Ishikawa (cell line): Measurements from ENCODE around the gene NLGN4Y.

Source experiments
- CEBPB ChIP-seq: IDR thresholded peaks from 2 replicates; pipeline ENCODE4 v1.6.1; 2012
- CREB1 ChIP-seq: IDR thresholded peaks from 2 replicates; pipeline ENCODE4 v1.6.1; 2012; ENCODE audit warnings: low read depth
- EGR1 ChIP-seq: IDR thresholded peaks from 2 replicates; pipeline ENCODE4 v1.6.1; 2012
- EP300 ChIP-seq: IDR thresholded peaks from 2 replicates; pipeline ENCODE4 v1.6.1; 2012; ENCODE audit warnings: borderline replicate concordance
- FOXM1 ChIP-seq: IDR thresholded peaks from 2 replicates; pipeline ENCODE4 v1.6.1; 2012; ENCODE audit warnings: low read depth, borderline replicate concordance
- NFIC ChIP-seq: IDR thresholded peaks from 2 replicates; pipeline ENCODE4 v1.6.1; 2012
- RAD21 ChIP-seq: IDR thresholded peaks from 2 replicates; pipeline ENCODE4 v1.6.1; 2012; ENCODE audit warnings: low read depth
- REST ChIP-seq: IDR thresholded peaks from 2 replicates; pipeline ENCODE4 v1.6.1; 2012; ENCODE audit warnings: low read depth, mild to moderate bottlenecking
- TAF1 ChIP-seq: IDR thresholded peaks from 2 replicates; pipeline ENCODE4 v1.6.1; 2012; ENCODE audit warnings: low read depth, mild to moderate bottlenecking
- TCF12 ChIP-seq: IDR thresholded peaks from 2 replicates; pipeline ENCODE4 v1.6.1; 2012; ENCODE audit warnings: low read depth
- TEAD4 ChIP-seq: IDR thresholded peaks from 2 replicates; pipeline ENCODE4 v1.6.1; 2012
- USF1 ChIP-seq: IDR thresholded peaks from 2 replicates; pipeline ENCODE4 v1.6.1; 2012
- YY1 ChIP-seq: IDR thresholded peaks from 2 replicates; pipeline ENCODE4 v1.6.1; 2012; ENCODE audit warnings: low read depth
- ZBTB7A ChIP-seq: IDR thresholded peaks from 2 replicates; pipeline ENCODE4 v1.6.1; 2012; ENCODE audit warnings: low read depth
- TF ChIP-seq, protein P1 (sequence below): IDR thresholded peaks from 2 replicates; pipeline ENCODE4 v1.6.1; 2012

NLGN4Y gene

DNA sequence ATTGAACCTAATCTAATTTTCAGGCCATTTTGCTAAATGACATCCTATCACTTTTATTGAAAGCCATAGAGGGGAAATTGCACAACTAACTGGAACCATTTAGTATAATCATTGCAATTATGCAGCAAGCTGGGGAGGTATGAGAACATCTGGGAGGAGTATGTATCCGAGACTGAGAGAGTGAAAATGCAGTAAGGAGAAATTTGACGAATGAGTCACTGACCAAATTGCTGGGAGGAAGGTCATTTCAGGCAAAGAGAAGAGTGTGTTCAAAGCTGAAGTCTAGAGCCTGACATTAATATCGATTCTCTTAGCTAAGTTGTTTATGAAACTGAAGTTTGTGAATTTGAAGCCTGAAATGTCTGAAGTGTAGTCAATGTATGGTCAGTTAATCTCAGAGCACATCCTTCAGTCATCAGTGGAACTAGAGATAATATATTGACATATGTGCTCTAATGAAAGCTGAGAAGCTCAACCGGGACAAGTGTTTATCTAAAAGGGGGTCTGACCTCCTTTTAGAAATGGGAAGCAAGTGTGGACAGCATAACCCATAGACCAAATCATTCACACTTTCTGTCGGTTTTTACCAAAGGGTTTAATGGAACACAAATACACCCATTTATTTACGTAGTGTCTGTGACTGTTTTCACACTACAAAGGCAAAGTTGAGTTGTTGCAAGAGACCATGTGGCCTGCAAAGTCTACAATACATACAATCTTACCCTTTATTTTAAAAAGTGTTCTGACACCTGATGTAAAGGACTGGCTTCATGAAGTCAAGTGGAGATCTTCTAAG is 120.0 kb downstream of the NLGN4Y start:
- TF ChIP-seq TAF1 (no peak), ZBTB7A (no peak), EGR1 (no peak), CEBPB (no peak)
- TF ChIP-seq, protein P1, sequence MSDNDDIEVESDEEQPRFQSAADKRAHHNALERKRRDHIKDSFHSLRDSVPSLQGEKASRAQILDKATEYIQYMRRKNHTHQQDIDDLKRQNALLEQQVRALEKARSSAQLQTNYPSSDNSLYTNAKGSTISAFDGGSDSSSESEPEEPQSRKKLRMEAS: no peak

DNA sequence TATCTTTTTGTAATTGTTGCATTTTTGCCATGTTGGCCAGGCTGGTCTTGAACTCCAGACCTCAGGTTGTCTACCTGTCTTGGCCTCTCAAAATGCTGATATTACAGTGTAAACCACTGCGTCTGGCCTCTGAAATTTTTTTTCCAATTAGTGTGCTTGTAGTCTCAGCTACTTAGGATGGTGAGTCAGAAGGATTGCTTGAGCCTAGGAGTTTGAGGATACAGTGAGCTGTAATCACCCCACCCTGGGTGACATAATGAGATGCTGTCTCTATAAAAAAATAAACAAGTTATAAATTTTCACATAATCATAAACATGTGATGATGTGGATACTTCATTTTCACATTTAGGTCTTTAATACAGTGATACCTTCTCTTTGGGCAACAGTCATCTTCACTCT is 154.9 kb downstream of the NLGN4Y start:
- TF ChIP-seq EGR1 (no peak), CEBPB (no peak), NFIC (no peak), USF1 (no peak), TAF1 (no peak), TCF12 (no peak), CREB1 (no peak), YY1 (no peak), FOXM1 (no peak)
- TF ChIP-seq, protein P1: no peak

GRCh38 chrY:14694543-14694942 is 170.2 kb downstream of the NLGN4Y start:
- TF ChIP-seq TAF1 (no peak), REST (no peak), CREB1 (no peak), TCF12 (no peak), CEBPB (no peak), FOXM1 (no peak)
- TF ChIP-seq, protein P1: no peak

- TF ChIP-seq FOXM1 (no peak), YY1 (no peak), REST (no peak)
- TF ChIP-seq, protein P1: no peak
Observed at GRCh38 chrY:14708158-14708557, 183.8 kb downstream of the NLGN4Y start.

- TF ChIP-seq RAD21 (no peak), TAF1 (no peak), CREB1 (no peak), REST (no peak), CEBPB (no peak), TEAD4 (no peak), ZBTB7A (no peak), FOXM1 (no peak), USF1 (no peak), NFIC (no peak), TCF12 (no peak), EP300 (no peak), YY1 (no peak), EGR1 (no peak)
- TF ChIP-seq, protein P1: no peak
Observed at GRCh38 chrY:14741596-14741995, 217.3 kb downstream of the NLGN4Y start.
